K562 (cell line): ENCODE data around the gene TRIM37. TPM values are rescaled to one million over a fixed set of nuclear protein-coding genes. Genes with fewer than 3 reads are reported as not detected.
"Not testable (repeated sequence)": the region's sequence is repeated elsewhere in the genome, so short reads cannot be mapped to it uniquely, and the experiment has no call there.

Source experiments
- ATAC-seq: fragments of 200-7000 bp; cut with Tn5 transposase; 3 replicates; pipeline ENCODE4 v1.9.1; 2020; ENCODE audit warnings: moderate library complexity
- BruUV-seq: library from RNA; stranded (reverse); fragments of 400-500 nt; replicated peaks from 2 replicates; lab custom pipeline; 2021; lab: Mats Ljungman, UMichigan
- CTCF ChIA-PET: fragments of 300-600 bp; formaldehyde crosslinking; extraction: SDS; loops from one replicate; lab custom pipeline; 2021; ENCODE audit warnings: low intra/inter-chr PET ratio; lab: Yijun Ruan, JAX
- POLR2A ChIA-PET: fragments of 300-600, 350-650 bp; sonication (Branson Sonifier 250); formaldehyde crosslinking; extraction: SDS; loops from one replicate; lab custom pipeline; 2021; ENCODE audit warnings: antibody characterized with exemption, inconsistent platforms; lab: Yijun Ruan, JAX
- DNase-seq, 4 experiments: peaks; one replicate each; pipeline versions ENCODE4 v3.0.0 to v3.0.0-alpha.2; 2011 to 2018; ENCODE audit warnings: low spot score in 3 of 4, mixed read lengths in 3 of 4; ENCODE audit errors: extremely low read depth in 1 of 4
- FAIRE-seq: peaks from 2 replicates; lab custom pipeline; 2011; peaks lifted over from hg19 to GRCh38; lab: Jason Lieb, UNC
- H2AFZ ChIP-seq: 2 replicates; pipeline ENCODE4 v1.6.0; 2011; ENCODE audit warnings: low read depth, low read length, control low read depth, inconsistent platforms
- H3K27ac ChIP-seq: fragments of 200-600 bp; 3 replicates; pipeline ENCODE4 v1.8.0; 2011; ENCODE audit warnings: low read depth, mild to moderate bottlenecking, control low read depth, inconsistent platforms, low read length, moderate library complexity, mixed read lengths; ENCODE audit errors: extremely low read depth
- H3K27me3 ChIP-seq, 2 experiments: fragments of 300-600 bp in 1 of 2; 2 replicates in 1 of 2; 3 replicates in 1 of 2; pipeline versions ENCODE4 v1.6.0 to v1.8.0; 2011; ENCODE audit warnings: inconsistent platforms in 2 of 2, low read length in 2 of 2, mild to moderate bottlenecking in 1 of 2, mixed read lengths in 1 of 2, moderate library complexity in 1 of 2; ENCODE audit not compliant: control insufficient read depth in 2 of 2, insufficient read depth in 2 of 2
- H3K36me3 ChIP-seq: fragments of 300-600 bp; 3 replicates; pipeline ENCODE4 v1.8.0; 2011; ENCODE audit warnings: mild to moderate bottlenecking, low read length, inconsistent platforms; ENCODE audit not compliant: control insufficient read depth, insufficient read depth
- H3K4me1 ChIP-seq, 2 experiments: fragments of 200-600 bp in 1 of 2; replicated peaks in 1 of 2; 2 replicates in 1 of 2; 3 replicates in 1 of 2; pipeline versions ENCODE4 v1.5.1 to v1.8.0; 2011; ENCODE audit warnings: inconsistent platforms in 2 of 2, low read length in 2 of 2, mild to moderate bottlenecking in 1 of 2, mixed read lengths in 1 of 2, moderate library complexity in 1 of 2; ENCODE audit not compliant: control insufficient read depth in 2 of 2, insufficient read depth in 2 of 2
- H3K4me2 ChIP-seq: 2 replicates; pipeline ENCODE4 v1.6.1; 2011; ENCODE audit warnings: low read length, control low read depth, inconsistent platforms, mixed read lengths; ENCODE audit not compliant: insufficient read depth
- H3K4me3 ChIP-seq: fragments of 200-600 bp; sonication (generic), shearing (Covaris generic); 2 replicates; pipeline ENCODE4 v1.5.1; 2016; ENCODE audit warnings: control low read depth, inconsistent platforms
- H3K79me2 ChIP-seq: fragments of 200-600 bp; 3 replicates; pipeline ENCODE4 v1.8.0; 2011; ENCODE audit warnings: low read length, inconsistent platforms; ENCODE audit not compliant: control insufficient read depth, insufficient read depth
- H3K9ac ChIP-seq, 2 experiments: 2 replicates each; pipeline versions ENCODE4 v1.6.0 to v1.6.1; 2011; ENCODE audit warnings: low read depth in 2 of 2, low read length in 2 of 2, control low read depth in 1 of 2, inconsistent platforms in 1 of 2, mild to moderate bottlenecking in 1 of 2, mixed read lengths in 1 of 2; ENCODE audit not compliant: insufficient read depth in 1 of 2
- H3K9me1 ChIP-seq: one replicate; pipeline ENCODE4 v1.6.0; 2011; ENCODE audit warnings: inconsistent platforms, mild to moderate bottlenecking, low read length, moderate library complexity; ENCODE audit not compliant: control insufficient read depth, insufficient read depth
- H3K9me3 ChIP-seq: replicated peaks from 2 replicates; pipeline ENCODE4 v1.5.1; 2011; ENCODE audit warnings: low read depth, low read length, inconsistent platforms; ENCODE audit not compliant: control insufficient read depth, insufficient read depth
- H4K20me1 ChIP-seq: replicated peaks from 2 replicates; pipeline ENCODE4 v1.6.1; 2011; ENCODE audit warnings: low read length, inconsistent platforms, mixed read lengths; ENCODE audit not compliant: control insufficient read depth, insufficient read depth
- EWSR1 ChIP-seq: fragments of 450-650 bp; IDR thresholded peaks from 2 replicates; pipeline ENCODE4 v1.6.1; 2018; ENCODE audit warnings: borderline replicate concordance, mild to moderate bottlenecking, low read depth, moderate library complexity; ENCODE audit not compliant: partially characterized antibody
- WGBS: fragments of 100-300 bp; shearing (Covaris generic); methylation state at CpG from one replicate; pipeline ENCODE4 v1.1.6; 2016; ENCODE audit warnings: low coverage, mixed read lengths; ENCODE audit not compliant: insufficient coverage; ENCODE audit errors: missing lambda C conversion rate; 5-methylcytosine and 5-hydroxymethylcytosine counted together
- in situ Hi-C: fragments of 300-500 bp; cut with MboI; formaldehyde crosslinking; loops from 4 replicates; pipeline ENCODE4 v1.15.0; 2018; ENCODE audit warnings: inconsistent platforms, mixed read lengths
- intact Hi-C: fragments of 100-400 bp; cut with micrococcal nuclease; formaldehyde crosslinking; loops from 2 replicates; pipeline ENCODE4 v1.14.2; 2022
- polyA plus RNA-seq, 8 experiments: library from polyadenylated mRNA; depleted of rRNA in 4 of 8; stranded (reverse) in 5 of 8; unstranded in 3 of 8; fragments of >200 nt; fragmentation: Nextera tagmentation in 2 of 8; fragmentation: Illumina TruSeq in 1 of 8; extraction: Ambion mirVana in 2 of 8; extraction: Trizol in 1 of 8; gene quantifications; 2 replicates each; pipeline versions ENCODE4 v1.2.1 to v1.2.3, GENCODE V29; 2011 to 2014; ENCODE audit warnings: inconsistent platforms in 1 of 8, missing spikeins in 1 of 8
- total RNA-seq, 7 experiments: library from RNA; depleted of rRNA in 6 of 7; stranded (reverse); fragments of >200 nt in 6 of 7; fragmentation: Illumina TruSeq in 2 of 7; extraction: Trizol in 2 of 7; gene quantifications; 2 replicates each; pipeline versions ENCODE4 v1.2.1 to v1.2.3, GENCODE V29; 2011 to 2021; ENCODE audit warnings: low replicate concordance in 1 of 7
- TF ChIP-seq, protein P1 (sequence below), 3 experiments: fragments of 200-800 bp in 1 of 3; fragments of 250-450 bp in 1 of 3; fragments of 450-650 bp in 1 of 3; sonication (Bioruptor Pico) in 1 of 3; sonication (Bioruptor generic) in 1 of 3; formaldehyde crosslinking in 1 of 3; IDR thresholded peaks; 2 replicates each; pipeline versions ENCODE4 v1.6.1 to v1.8.0; 2016 to 2022; ENCODE audit warnings: mild to moderate bottlenecking in 2 of 3, missing genetic modification characterization in 2 of 3, missing compliant biosample characterization in 1 of 3, moderate library complexity in 1 of 3

The TRIM37 gene
- total and polyA plus RNA-seq, 9 of the 15 experiments (the other 6 are each of a cell fraction or from before 2014, with no cell fraction given), result 4.5 to 31.4 (median 23.8) TPM

DNA sequence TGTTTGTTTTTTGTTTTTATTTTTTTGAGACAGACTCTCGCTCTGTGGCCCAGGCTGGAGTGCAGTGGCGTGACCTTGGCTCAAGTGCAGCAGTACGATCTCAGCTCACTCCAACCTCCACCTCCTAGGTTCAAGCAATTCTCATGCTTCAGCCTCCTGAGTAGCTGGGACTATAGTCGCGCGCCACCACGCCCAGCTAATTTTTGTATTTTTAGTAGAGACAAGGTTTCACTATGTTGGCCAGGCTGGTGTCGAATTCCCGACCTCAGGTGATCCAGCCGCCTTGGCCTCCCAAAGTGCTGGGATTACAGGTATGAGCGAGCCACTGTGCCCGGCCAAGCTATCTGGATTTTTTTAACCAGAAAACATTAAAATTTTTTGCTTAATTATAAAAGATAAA is 16.1 kb downstream of the TRIM37 start:
- H3K9me1 ChIP-seq, BruUV-seq, H3K9ac ChIP-seq, H3K27ac ChIP-seq, H3K27me3 ChIP-seq, FAIRE-seq, H2AFZ ChIP-seq, CTCF ChIA-PET, ATAC-seq, POLR2A ChIA-PET, H3K9me3 ChIP-seq, H4K20me1 ChIP-seq, H3K4me2 ChIP-seq, in situ Hi-C loops, intact Hi-C loops, DNase-seq, H3K4me3 ChIP-seq: not testable (repeated sequence)
- 94% methylated on average over 12 of the region's 12 CpGs for WGBS
- peak; percentile 70 for TF ChIP-seq EWSR1
- TF ChIP-seq, protein P1, sequence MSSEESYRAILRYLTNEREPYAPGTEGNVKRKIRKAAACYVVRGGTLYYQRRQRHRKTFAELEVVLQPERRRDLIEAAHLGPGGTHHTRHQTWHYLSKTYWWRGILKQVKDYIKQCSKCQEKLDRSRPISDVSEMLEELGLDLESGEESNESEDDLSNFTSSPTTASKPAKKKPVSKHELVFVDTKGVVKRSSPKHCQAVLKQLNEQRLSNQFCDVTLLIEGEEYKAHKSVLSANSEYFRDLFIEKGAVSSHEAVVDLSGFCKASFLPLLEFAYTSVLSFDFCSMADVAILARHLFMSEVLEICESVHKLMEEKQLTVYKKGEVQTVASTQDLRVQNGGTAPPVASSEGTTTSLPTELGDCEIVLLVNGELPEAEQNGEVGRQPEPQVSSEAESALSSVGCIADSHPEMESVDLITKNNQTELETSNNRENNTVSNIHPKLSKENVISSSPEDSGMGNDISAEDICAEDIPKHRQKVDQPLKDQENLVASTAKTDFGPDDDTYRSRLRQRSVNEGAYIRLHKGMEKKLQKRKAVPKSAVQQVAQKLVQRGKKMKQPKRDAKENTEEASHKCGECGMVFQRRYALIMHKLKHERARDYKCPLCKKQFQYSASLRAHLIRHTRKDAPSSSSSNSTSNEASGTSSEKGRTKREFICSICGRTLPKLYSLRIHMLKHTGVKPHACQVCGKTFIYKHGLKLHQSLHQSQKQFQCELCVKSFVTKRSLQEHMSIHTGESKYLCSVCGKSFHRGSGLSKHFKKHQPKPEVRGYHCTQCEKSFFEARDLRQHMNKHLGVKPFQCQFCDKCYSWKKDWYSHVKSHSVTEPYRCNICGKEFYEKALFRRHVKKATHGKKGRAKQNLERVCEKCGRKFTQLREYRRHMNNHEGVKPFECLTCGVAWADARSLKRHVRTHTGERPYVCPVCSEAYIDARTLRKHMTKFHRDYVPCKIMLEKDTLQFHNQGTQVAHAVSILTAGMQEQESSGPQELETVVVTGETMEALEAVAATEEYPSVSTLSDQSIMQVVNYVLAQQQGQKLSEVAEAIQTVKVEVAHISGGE (CRISPR knock-in tag; IDR thresholded peaks at IDR 0.05), result peak in 1 of 3 experiments; percentile 66; a peak in 2 of 6 replicates
- H3K79me2 ChIP-seq, result peaks cover 37% of the 10 kb centered on the region
- peaks cover 4 to 12% of the 10 kb centered on the region in 2 experiments; a peak in 4 of 5 replicates for H3K4me1 ChIP-seq
- peaks cover 55% of the 10 kb centered on the region for H3K36me3 ChIP-seq
